DOHH2 (cell line): ENCODE results near the gene DDX4.

Experiments
- H3F3A ChIP-seq: fragments of 200-600 bp; sonication (generic), shearing (Covaris generic); 2 replicates; pipeline ENCODE4 v1.6.0; 2016; ENCODE audit warnings: antibody characterized with exemption, mild to moderate bottlenecking; ENCODE audit not compliant: control insufficient read depth, insufficient read depth
- H3K27ac ChIP-seq: fragments of 200-600 bp; sonication (generic); 2 replicates; pipeline ENCODE4 v1.5.1; 2014; ENCODE audit warnings: low read depth, mild to moderate bottlenecking, low read length, moderate library complexity
- H3K27me3 ChIP-seq: fragments of 200-600 bp; sonication (generic); 2 replicates; pipeline ENCODE4 v1.6.1; 2014; ENCODE audit warnings: mild to moderate bottlenecking, low read length, mixed read lengths; ENCODE audit not compliant: control insufficient read depth
- H3K36me3 ChIP-seq: fragments of 200-600 bp; sonication (generic); 2 replicates; pipeline ENCODE4 v1.6.1; 2014; ENCODE audit warnings: mild to moderate bottlenecking, low read length, moderate library complexity, mixed read lengths; ENCODE audit not compliant: control insufficient read depth
- H3K4me1 ChIP-seq: fragments of 200-600 bp; sonication (generic); 2 replicates; pipeline ENCODE4 v1.6.1; 2014; ENCODE audit warnings: mild to moderate bottlenecking, low read length, mixed read lengths; ENCODE audit not compliant: control insufficient read depth
- H3K4me2 ChIP-seq: fragments of 200-600 bp; sonication (generic); 2 replicates; pipeline ENCODE4 v1.6.0; 2014; ENCODE audit warnings: mild to moderate bottlenecking, low read length, moderate library complexity
- H3K4me3 ChIP-seq: fragments of 200-600 bp; sonication (generic); 2 replicates; pipeline ENCODE4 v1.5.1; 2014; ENCODE audit warnings: mild to moderate bottlenecking, low read length, mixed read lengths
- H3K79me2 ChIP-seq: fragments of 200-600 bp; sonication (generic); 2 replicates; pipeline ENCODE4 v1.6.1; 2014; ENCODE audit warnings: mild to moderate bottlenecking, low read length, mixed read lengths; ENCODE audit not compliant: control insufficient read depth
- H3K9me2 ChIP-seq: fragments of 200-600 bp; sonication (generic); replicated peaks from 2 replicates; pipeline ENCODE4 v1.6.1; 2014; ENCODE audit warnings: mild to moderate bottlenecking, low read length, mixed read lengths; ENCODE audit not compliant: control insufficient read depth
- H3K9me3 ChIP-seq: fragments of 200-600 bp; sonication (generic); 2 replicates; pipeline ENCODE4 v1.6.1; 2014; ENCODE audit warnings: antibody characterized with exemption, low read length, mixed read lengths; ENCODE audit not compliant: control insufficient read depth, insufficient read depth
- H4K20me1 ChIP-seq: fragments of 200-600 bp; sonication (generic); 2 replicates; pipeline ENCODE4 v1.6.0; 2014; ENCODE audit warnings: low read depth, mild to moderate bottlenecking, antibody characterized with exemption, low read length, moderate library complexity; ENCODE audit not compliant: control insufficient read depth, insufficient read depth
- CTCF ChIP-seq: fragments of 200-600 bp; sonication (generic); IDR thresholded peaks from one replicate; pipeline ENCODE4 v1.5.1; 2014; ENCODE audit warnings: antibody characterized with exemption, mild to moderate bottlenecking, low read depth, low read length; ENCODE audit not compliant: poor library complexity, severe bottlenecking
- EZH2phosphoT487 ChIP-seq: fragments of 200-600 bp; sonication (generic); IDR thresholded peaks from 2 replicates; pipeline ENCODE4 v1.6.1; 2017; ENCODE audit warnings: borderline replicate concordance, mild to moderate bottlenecking, antibody characterized with exemption, low read length, moderate library complexity, mixed read lengths

Gene DDX4

GRCh38 chr5:55860288-55860687, 122.4 kb downstream of the DDX4 start:
- H3K27ac ChIP-seq: no peak overlapping the region
- H4K20me1 ChIP-seq: no peaks in the 10 kb centered on the region
- H3K36me3 ChIP-seq: no peaks in the 10 kb centered on the region
- no peaks in the 10 kb centered on the region; the same call in 1 of the 2 replicates for H3K27me3 ChIP-seq
- no peaks in the 10 kb centered on the region for H3K79me2 ChIP-seq
- TF ChIP-seq EZH2phosphoT487: no peak
- no peaks in the 10 kb centered on the region for H3K9me3 ChIP-seq
- H3F3A ChIP-seq: no peaks in the 10 kb centered on the region
- no peaks in the 10 kb centered on the region for H3K4me1 ChIP-seq
- no peak overlapping the region for H3K4me2 ChIP-seq
- H3K4me3 ChIP-seq: no peak overlapping the region
- H3K9me2 ChIP-seq: no peaks in the 10 kb centered on the region

GRCh38 chr5:55860709-55861108, 122.8 kb downstream of the DDX4 start:
- H3F3A ChIP-seq: no peaks in the 10 kb centered on the region
- H3K27ac ChIP-seq: no peak overlapping the region
- no peaks in the 10 kb centered on the region for H3K9me3 ChIP-seq
- no peaks in the 10 kb centered on the region for H3K36me3 ChIP-seq
- no peak overlapping the region for H3K4me3 ChIP-seq
- no peaks in the 10 kb centered on the region for H3K9me2 ChIP-seq
- H4K20me1 ChIP-seq: no peaks in the 10 kb centered on the region
- no peak for TF ChIP-seq CTCF
- no peak for TF ChIP-seq EZH2phosphoT487
- no peaks in the 10 kb centered on the region for H3K79me2 ChIP-seq
- no peaks in the 10 kb centered on the region for H3K4me1 ChIP-seq
- no peak overlapping the region for H3K4me2 ChIP-seq
- no peaks in the 10 kb centered on the region; the same call in 1 of the 2 replicates for H3K27me3 ChIP-seq

- Histone ChIP-seq H3K4me1 (no peaks in the 10 kb centered on the region), H3K27ac (no peak overlapping the region), H3K4me3 (no peak overlapping the region), H3K79me2 (no peaks in the 10 kb centered on the region), H3F3A (no peaks in the 10 kb centered on the region), H4K20me1 (no peaks in the 10 kb centered on the region), H3K27me3 (no peaks in the 10 kb centered on the region), H3K9me3 (no peaks in the 10 kb centered on the region), H3K4me2 (no peak overlapping the region), H3K9me2 (no peaks in the 10 kb centered on the region), H3K36me3 (no peaks in the 10 kb centered on the region)
- TF ChIP-seq EZH2phosphoT487 (no peak), CTCF (no peak)
These were observed 127.0 kb downstream of the DDX4 start for GRCh38 chr5:55864606-55865541.

GRCh38 chr5:55865831-55866230, 128.0 kb downstream of the DDX4 start:
- Histone ChIP-seq H3K4me2 (no peak overlapping the region), H3K27me3 (no peaks in the 10 kb centered on the region), H3K9me2 (no peaks in the 10 kb centered on the region), H3K9me3 (no peaks in the 10 kb centered on the region), H3K27ac (no peak overlapping the region), H3K36me3 (no peaks in the 10 kb centered on the region), H3K4me3 (no peak overlapping the region), H3F3A (no peaks in the 10 kb centered on the region), H4K20me1 (no peaks in the 10 kb centered on the region), H3K4me1 (no peaks in the 10 kb centered on the region), H3K79me2 (no peaks in the 10 kb centered on the region)
- TF ChIP-seq EZH2phosphoT487: no peak
- TF ChIP-seq CTCF: no peak
